HEK293 (cell line): ENCODE results near the gene BICRA.

Experiments
- CTCF ChIA-PET: fragments of 350-600 bp; formaldehyde crosslinking; extraction: SDS; loops from one replicate; lab custom pipeline; 2021; ENCODE audit warnings: antibody characterized with exemption; lab: Yijun Ruan, JAX
- POLR2A ChIA-PET: fragments of 300-600 bp; formaldehyde crosslinking; extraction: SDS; loops from one replicate; lab custom pipeline; 2020; ENCODE audit warnings: antibody characterized with exemption, inconsistent platforms; lab: Yijun Ruan, JAX
- H3K27ac ChIP-seq: fragments of 200-500 bp; sonication (Bioruptor generic); 2 replicates; pipeline ENCODE4 v1.5.1; 2014; ENCODE audit warnings: low read depth, low read length, control low read depth, inconsistent platforms; ENCODE audit errors: extremely low read depth
- H3K36me3 ChIP-seq, 2 experiments: fragments of 200-500 bp in 1 of 2; sonication (Bioruptor generic) in 1 of 2; 1 replicate in 1 of 2; 2 replicates in 1 of 2; pipeline ENCODE4 v1.5.1; 2014 to 2017; ENCODE audit warnings: inconsistent platforms in 2 of 2, low read length in 2 of 2; ENCODE audit not compliant: control insufficient read depth in 2 of 2, insufficient read depth in 1 of 2
- H3K4me1 ChIP-seq: fragments of 200-500 bp; sonication (Bioruptor generic); 2 replicates; pipeline ENCODE4 v1.5.1; 2014; ENCODE audit warnings: mild to moderate bottlenecking, low read length, inconsistent platforms; ENCODE audit not compliant: control insufficient read depth, insufficient read depth
- H3K4me3 ChIP-seq: 2 replicates; pipeline ENCODE4 v1.5.1; 2011; ENCODE audit warnings: low read depth, mild to moderate bottlenecking, control low read depth, low read length, moderate library complexity
- H3K9me3 ChIP-seq: fragments of 200-500 bp; sonication (Bioruptor generic); 2 replicates; pipeline ENCODE4 v1.5.1; 2014; ENCODE audit warnings: low read depth, low read length, inconsistent platforms; ENCODE audit not compliant: control insufficient read depth, insufficient read depth
- GLI4 ChIP-seq: fragments of 450-650 bp; formaldehyde crosslinking; IDR thresholded peaks from 2 replicates; pipeline ENCODE4 v1.5.1; 2016; ENCODE audit warnings: missing biosample characterization, missing genetic modification characterization
- HOXC10 ChIP-seq: sonication (generic); formaldehyde crosslinking; IDR thresholded peaks from 2 replicates; pipeline ENCODE4 v1.8.1; 2023; ENCODE audit warnings: mild to moderate bottlenecking, missing genetic modification reagents
- IKZF3 ChIP-seq: fragments of 450-650 bp; IDR thresholded peaks from 2 replicates; pipeline ENCODE4 v1.5.0; 2018; ENCODE audit warnings: missing biosample characterization, mild to moderate bottlenecking, missing genetic modification characterization, moderate library complexity
- TSHZ1 ChIP-seq: fragments of 450-650 bp; formaldehyde crosslinking; IDR thresholded peaks from 2 replicates; pipeline ENCODE4 v1.5.1; 2016; ENCODE audit warnings: missing biosample characterization, missing genetic modification characterization, borderline replicate concordance
- YY1 ChIP-seq: fragments of 450-650 bp; formaldehyde crosslinking; IDR thresholded peaks from 2 replicates; pipeline ENCODE4 v1.5.1; 2018; ENCODE audit warnings: missing biosample characterization, missing genetic modification characterization
- ZBTB6 ChIP-seq: fragments of 450-650 bp; formaldehyde crosslinking; IDR thresholded peaks from 2 replicates; pipeline ENCODE4 v1.5.1; 2017; ENCODE audit warnings: missing biosample characterization, missing genetic modification characterization
- ZBTB8A ChIP-seq: fragments of 450-650 bp; formaldehyde crosslinking; IDR thresholded peaks from 2 replicates; pipeline ENCODE4 v1.5.1; 2016; ENCODE audit warnings: missing biosample characterization, missing genetic modification characterization
- ZNF114 ChIP-seq: fragments of 450-650 bp; formaldehyde crosslinking; IDR thresholded peaks from 2 replicates; pipeline ENCODE4 v1.5.0; 2017; ENCODE audit warnings: missing biosample characterization, missing genetic modification characterization
- ZNF146 ChIP-seq: fragments of 450-650 bp; formaldehyde crosslinking; IDR thresholded peaks from 2 replicates; pipeline ENCODE4 v1.5.1; 2016; ENCODE audit warnings: missing biosample characterization, missing genetic modification characterization
- ZNF155 ChIP-seq: fragments of 450-650 bp; formaldehyde crosslinking; IDR thresholded peaks from 2 replicates; pipeline ENCODE4 v1.5.1; 2016; ENCODE audit warnings: missing biosample characterization, missing genetic modification characterization
- ZNF157 ChIP-seq: fragments of 450-650 bp; formaldehyde crosslinking; IDR thresholded peaks from 2 replicates; pipeline ENCODE4 v1.5.1; 2016; ENCODE audit warnings: missing biosample characterization, missing genetic modification characterization
- ZNF19 ChIP-seq: fragments of 450-650 bp; formaldehyde crosslinking; IDR thresholded peaks from 2 replicates; pipeline ENCODE4; 2016; ENCODE audit warnings: missing biosample characterization, missing genetic modification characterization, low read depth
- ZNF311 ChIP-seq: fragments of 450-650 bp; formaldehyde crosslinking; IDR thresholded peaks from 2 replicates; pipeline ENCODE4 v1.5.1; 2017; ENCODE audit warnings: missing biosample characterization, missing genetic modification characterization, borderline replicate concordance
- ZNF416 ChIP-seq: fragments of 450-650 bp; formaldehyde crosslinking; IDR thresholded peaks from 2 replicates; pipeline ENCODE4 v1.5.1; 2016; ENCODE audit warnings: missing biosample characterization, missing genetic modification characterization
- ZNF529 ChIP-seq: fragments of 450-650 bp; formaldehyde crosslinking; IDR thresholded peaks from 2 replicates; pipeline ENCODE4 v1.5.1; 2017; ENCODE audit warnings: missing genetic modification characterization, missing biosample characterization; ENCODE audit not compliant: insufficient replicate concordance
- ZNF555 ChIP-seq: fragments of 450-650 bp; formaldehyde crosslinking; conservative IDR thresholded peaks from 2 replicates; pipeline ENCODE4 v1.5.1; 2017; ENCODE audit warnings: missing biosample characterization, mild to moderate bottlenecking, missing genetic modification characterization, inconsistent platforms
- ZNF654 ChIP-seq: fragments of 450-650 bp; formaldehyde crosslinking; IDR thresholded peaks from 2 replicates; pipeline ENCODE4 v1.5.1; 2016; ENCODE audit warnings: low read depth, missing biosample characterization, missing genetic modification characterization
- ZNF658 ChIP-seq: fragments of 450-650 bp; formaldehyde crosslinking; IDR thresholded peaks from 2 replicates; pipeline ENCODE4; 2016; ENCODE audit warnings: missing biosample characterization, missing genetic modification characterization
- ZNF701 ChIP-seq: fragments of 450-650 bp; formaldehyde crosslinking; IDR thresholded peaks from 2 replicates; pipeline ENCODE4 v1.5.1; 2016; ENCODE audit warnings: missing biosample characterization, missing genetic modification characterization
- ZNF777 ChIP-seq: fragments of 450-650 bp; formaldehyde crosslinking; IDR thresholded peaks from 2 replicates; pipeline ENCODE4 v1.5.1; 2017; ENCODE audit warnings: missing biosample characterization, missing genetic modification characterization, borderline replicate concordance
- ZNF837 ChIP-seq: fragments of 450-650 bp; formaldehyde crosslinking; IDR thresholded peaks from 2 replicates; pipeline ENCODE4 v1.5.1; 2016; ENCODE audit warnings: missing biosample characterization, missing genetic modification characterization
- ZSCAN18 ChIP-seq: fragments of 450-650 bp; formaldehyde crosslinking; IDR thresholded peaks from 2 replicates; pipeline ENCODE4 v1.5.1; 2016; ENCODE audit warnings: missing biosample characterization, missing genetic modification characterization
- TF ChIP-seq, protein P1 (sequence below): fragments of 450-650 bp; formaldehyde crosslinking; IDR thresholded peaks from 2 replicates; pipeline ENCODE4 v1.5.1; 2016; ENCODE audit warnings: missing biosample characterization, missing genetic modification characterization
- TF ChIP-seq, protein P2 (sequence below): fragments of 450-650 bp; formaldehyde crosslinking; IDR thresholded peaks from 2 replicates; pipeline ENCODE4 v1.5.1; 2016; ENCODE audit warnings: missing biosample characterization, missing genetic modification characterization

The BICRA gene

DNA sequence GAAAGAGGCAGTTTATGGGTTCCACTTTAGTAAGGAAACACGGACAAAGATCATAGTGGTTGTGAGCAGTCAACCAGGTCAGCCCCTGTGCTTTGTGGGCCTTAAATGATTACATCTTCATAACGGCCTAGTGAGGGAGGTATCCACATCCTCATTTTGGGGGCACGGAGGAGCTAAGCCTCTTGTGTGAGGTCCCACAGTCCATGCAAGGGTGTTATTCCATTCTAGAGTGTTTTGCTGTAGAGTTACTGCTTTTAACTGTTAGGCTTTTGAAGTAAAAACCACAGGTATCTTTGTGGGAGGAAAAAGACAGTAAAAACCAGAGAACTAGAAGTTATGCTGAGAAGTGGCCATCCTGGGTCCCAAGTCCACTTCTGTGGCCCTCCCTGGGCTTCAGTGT, 140.4 kb downstream of the BICRA start (continued):
- TF ChIP-seq ZNF19 (tag by site-specific recombination) = no peak

GRCh38 chr19:47750752-47751151, 141.8 kb downstream of the BICRA start:
- CTCF ChIA-PET = interaction anchor here (0.9 to 1.8 kb wide), 4 partner anchors 8 to 43 kb away, joined by 3 to 10 read pairs (median 4); partner anchors contain the start of gene EHD2
- Histone ChIP-seq H3K9me3 (no peaks in the 10 kb centered on the region), H3K27ac (no peak overlapping the region), H3K36me3 (peaks cover 61 to 85% of the 10 kb centered on the region in 2 experiments), H3K4me3 (no peak overlapping the region), H3K4me1 (0 out of 2 replicates have a peak, but pooled peaks cover 5% of the 10 kb centered on the region)
- no peak for TF ChIP-seq ZNF19 (tag by site-specific recombination)
- no peak for TF ChIP-seq ZNF529
- TF ChIP-seq, protein P1, sequence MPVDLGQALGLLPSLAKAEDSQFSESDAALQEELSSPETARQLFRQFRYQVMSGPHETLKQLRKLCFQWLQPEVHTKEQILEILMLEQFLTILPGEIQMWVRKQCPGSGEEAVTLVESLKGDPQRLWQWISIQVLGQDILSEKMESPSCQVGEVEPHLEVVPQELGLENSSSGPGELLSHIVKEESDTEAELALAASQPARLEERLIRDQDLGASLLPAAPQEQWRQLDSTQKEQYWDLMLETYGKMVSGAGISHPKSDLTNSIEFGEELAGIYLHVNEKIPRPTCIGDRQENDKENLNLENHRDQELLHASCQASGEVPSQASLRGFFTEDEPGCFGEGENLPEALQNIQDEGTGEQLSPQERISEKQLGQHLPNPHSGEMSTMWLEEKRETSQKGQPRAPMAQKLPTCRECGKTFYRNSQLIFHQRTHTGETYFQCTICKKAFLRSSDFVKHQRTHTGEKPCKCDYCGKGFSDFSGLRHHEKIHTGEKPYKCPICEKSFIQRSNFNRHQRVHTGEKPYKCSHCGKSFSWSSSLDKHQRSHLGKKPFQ = no peak
- no peak for TF ChIP-seq ZBTB8A (tag by site-specific recombination)
- no peak for TF ChIP-seq ZNF155 (tag by site-specific recombination)
- no peak for TF ChIP-seq ZNF416 (tag by site-specific recombination)
- TF ChIP-seq IKZF3 (tag by site-specific recombination) = no peak
- TF ChIP-seq ZNF837 = no peak
- no peak for TF ChIP-seq GLI4 (tag by site-specific recombination)
- no peak for TF ChIP-seq ZNF777 (tag by site-specific recombination)
- no peak for TF ChIP-seq ZNF701 (tag by site-specific recombination)
- TF ChIP-seq TSHZ1 = no peak
- TF ChIP-seq ZBTB6 (tag by site-specific recombination) = no peak
- no peak for TF ChIP-seq ZNF658
- TF ChIP-seq YY1 (tag by site-specific recombination) = no peak
- POLR2A ChIA-PET = interaction anchor here (1.6 kb wide), 1 partner anchor 8 kb away, joined by 7 read pairs; no protein-coding TSS in a partner anchor

DNA sequence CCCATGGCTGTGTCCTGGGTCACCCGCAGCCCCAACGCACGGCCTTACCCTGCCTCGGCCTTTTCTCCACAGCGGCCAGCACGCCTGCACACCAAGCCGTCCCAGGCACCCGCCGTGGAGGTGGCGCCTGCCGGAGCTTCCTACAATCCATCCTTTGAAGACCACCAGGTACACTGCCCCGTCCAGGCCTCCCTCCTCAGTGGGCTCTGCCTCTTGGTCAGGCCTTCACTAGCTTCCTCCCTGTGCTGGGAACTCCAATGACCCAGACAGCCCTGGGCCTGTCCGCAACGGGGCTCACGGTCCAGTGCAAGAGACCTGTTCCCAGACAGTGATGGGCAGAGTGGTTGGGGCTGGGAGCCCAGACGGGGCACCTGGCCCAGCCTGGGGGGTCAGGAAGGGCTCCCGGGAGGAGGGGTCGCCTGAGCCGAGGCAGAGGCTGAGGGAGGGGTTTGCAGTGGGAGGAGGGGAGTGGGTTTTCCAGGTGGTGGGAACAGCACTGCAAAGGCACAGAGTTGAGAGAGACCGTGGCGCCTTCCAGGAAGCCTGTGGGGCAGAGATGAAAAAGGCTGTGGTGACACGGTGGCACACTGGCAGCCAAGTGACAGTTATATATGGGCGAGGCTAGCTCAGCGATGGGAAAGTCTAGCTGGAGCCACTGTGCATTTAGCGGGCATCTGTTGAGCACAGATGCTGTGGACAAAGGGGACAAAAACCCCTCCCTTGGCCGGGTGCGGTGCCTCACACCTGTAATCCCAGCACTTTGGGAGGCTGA, 143.7 kb downstream of the BICRA start:
- H3K36me3 ChIP-seq = peaks cover 62 to 94% of the 10 kb centered on the region in 2 experiments
- H3K9me3 ChIP-seq = no peaks in the 10 kb centered on the region
- no peak overlapping the region for H3K4me3 ChIP-seq
- H3K4me1 ChIP-seq = no peaks in the 10 kb centered on the region
- ChIA-PET POLR2A (interaction anchor here (0.6 to 1.1 kb wide), 2 partner anchors 12 to 25 kb away, joined by 3 to 11 read pairs; no protein-coding TSS in a partner anchor), CTCF (interaction anchor here (1.1 to 1.6 kb wide), 5 partner anchors 13 to 45 kb away, joined by 3 to 5 read pairs (median 4); partner anchors contain the start of gene EHD2)
- no peak overlapping the region for H3K27ac ChIP-seq
- TF ChIP-seq ZSCAN18 = no peak
- TF ChIP-seq ZNF311 (tag by site-specific recombination) = no peak
- TF ChIP-seq ZNF555 = no peak
- TF ChIP-seq ZNF146 (tag by site-specific recombination) = no peak
- TF ChIP-seq ZNF114 (tag by site-specific recombination) = no peak
- TF ChIP-seq ZNF155 (tag by site-specific recombination) = no peak
- no peak for TF ChIP-seq ZNF654
- TF ChIP-seq HOXC10 = no peak
- no peak for TF ChIP-seq ZNF157
- TF ChIP-seq, protein P2, sequence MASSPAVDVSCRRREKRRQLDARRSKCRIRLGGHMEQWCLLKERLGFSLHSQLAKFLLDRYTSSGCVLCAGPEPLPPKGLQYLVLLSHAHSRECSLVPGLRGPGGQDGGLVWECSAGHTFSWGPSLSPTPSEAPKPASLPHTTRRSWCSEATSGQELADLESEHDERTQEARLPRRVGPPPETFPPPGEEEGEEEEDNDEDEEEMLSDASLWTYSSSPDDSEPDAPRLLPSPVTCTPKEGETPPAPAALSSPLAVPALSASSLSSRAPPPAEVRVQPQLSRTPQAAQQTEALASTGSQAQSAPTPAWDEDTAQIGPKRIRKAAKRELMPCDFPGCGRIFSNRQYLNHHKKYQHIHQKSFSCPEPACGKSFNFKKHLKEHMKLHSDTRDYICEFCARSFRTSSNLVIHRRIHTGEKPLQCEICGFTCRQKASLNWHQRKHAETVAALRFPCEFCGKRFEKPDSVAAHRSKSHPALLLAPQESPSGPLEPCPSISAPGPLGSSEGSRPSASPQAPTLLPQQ = no peak
